ENCODE data around the gene MPPED1.
A peak's percentile ranks its signal among the peaks of the same experiment; 100 is the strongest.

Gene MPPED1

DNA sequence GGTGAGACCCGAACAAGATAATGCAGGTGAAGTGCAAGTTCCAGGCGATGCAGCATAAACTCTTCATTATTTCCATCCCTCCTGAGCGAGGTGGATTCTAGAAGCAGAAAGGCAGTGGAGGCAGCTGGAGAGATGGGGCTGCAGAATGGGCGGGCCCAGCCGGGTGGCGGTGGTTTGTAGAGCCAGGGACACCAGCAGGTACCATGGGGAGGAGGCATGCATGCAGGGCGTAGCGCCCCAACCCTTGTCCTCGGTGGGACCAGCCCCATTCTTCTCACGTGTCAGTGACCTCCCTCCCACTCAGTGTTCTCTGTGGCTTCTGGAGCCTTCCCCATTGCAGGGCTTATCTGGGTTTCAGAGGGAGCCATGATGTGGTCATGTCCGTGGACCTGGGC lies 38.0 kb downstream of the MPPED1 start:
- no peak for DNase-seq

DNA sequence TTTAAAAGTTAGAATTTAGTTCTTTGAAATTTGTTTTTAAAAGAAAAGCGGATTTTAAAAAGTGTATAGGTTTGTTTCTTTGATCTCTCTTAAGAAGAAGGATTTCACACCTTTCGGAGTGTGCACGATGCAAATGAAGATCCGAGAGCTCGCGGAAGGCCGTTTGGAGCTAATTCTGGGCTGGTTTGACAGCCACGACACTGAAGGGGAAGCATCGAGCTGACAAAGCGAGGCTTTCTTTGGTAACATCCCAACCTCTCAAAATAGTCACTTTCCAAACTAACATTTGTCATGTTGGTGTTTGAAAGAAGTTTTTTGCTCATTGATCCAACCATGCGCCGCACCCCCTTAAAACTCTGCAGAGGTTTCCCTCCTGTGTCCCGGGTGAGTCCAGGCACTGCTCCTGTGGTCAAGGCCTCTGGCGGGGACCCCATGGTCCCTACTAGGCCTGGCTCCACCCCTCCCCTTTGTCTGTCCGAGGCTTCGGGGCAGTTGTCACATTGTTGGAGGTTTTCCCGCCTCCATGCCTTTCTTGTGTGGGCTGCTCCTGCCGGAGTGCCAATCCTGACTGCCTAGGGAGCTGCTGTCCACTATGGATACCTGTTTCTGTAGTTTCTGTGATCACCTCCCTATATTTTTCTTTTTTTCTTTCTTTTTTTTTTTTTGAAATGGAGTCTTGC lies 39.7 kb downstream of the MPPED1 start:
- DNase-seq, result no peak

DNA sequence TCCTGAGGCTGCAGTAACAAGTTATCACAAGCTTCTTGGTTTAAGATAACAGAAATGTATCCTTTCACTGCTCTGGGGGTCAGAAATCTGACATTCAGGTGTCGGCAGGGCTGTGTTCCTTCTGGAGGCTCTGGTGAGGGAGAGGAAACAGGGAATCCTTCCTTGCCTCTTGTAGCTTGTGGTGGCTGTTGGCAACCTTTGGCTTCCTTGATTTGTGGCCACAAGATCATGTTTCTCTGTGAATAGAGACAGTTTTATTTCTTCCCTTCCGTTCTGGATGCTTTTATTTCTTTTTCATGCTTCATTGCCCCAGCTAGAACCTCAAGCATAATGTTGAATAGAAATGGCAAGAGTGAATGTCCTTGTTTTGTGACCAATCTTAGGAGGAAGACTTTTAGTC lies 44.0 kb downstream of the MPPED1 start:
- DNase-seq, result no peak

DNA sequence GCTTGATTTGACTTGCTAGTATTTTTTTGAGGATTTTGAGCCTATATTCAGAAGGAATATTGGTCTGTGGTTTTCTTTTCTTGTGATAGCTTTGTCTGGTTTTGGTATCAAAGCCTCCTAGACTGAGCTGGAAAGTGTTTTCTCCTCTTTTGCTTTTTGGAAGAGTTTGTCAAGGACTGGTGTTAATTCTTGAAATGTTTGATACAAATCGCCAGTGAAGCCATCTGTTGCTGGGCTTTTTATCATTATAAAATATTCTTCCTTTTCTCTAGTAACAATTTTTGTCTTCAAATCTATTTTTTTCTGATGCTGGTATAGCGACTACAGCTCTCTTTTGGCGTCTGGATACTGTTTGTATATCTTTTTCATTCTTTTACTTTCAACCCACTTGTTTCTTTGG lies 45.2 kb downstream of the MPPED1 start:
- DNase-seq, result no peak

DNA sequence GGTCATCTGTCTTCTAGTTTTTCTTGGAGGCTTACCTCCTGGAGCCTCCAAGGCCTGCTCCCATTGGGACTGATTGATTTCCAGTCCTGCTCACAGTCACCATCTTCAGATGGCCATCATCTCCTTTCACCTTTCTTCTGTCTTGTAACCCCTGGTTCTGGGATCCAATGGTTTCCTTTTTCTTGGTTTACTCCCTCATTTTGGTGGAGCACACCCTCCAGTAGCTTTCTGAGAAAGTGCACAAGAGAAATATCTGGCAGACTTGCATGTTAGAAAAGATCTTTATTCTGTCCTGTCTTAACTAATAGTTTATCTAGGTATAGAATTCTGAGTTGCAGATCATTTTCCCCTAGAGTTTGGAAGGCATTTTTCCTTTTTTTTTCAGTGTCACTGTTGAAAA lies 50.9 kb downstream of the MPPED1 start:
- DNase-seq, result no peak

DNA sequence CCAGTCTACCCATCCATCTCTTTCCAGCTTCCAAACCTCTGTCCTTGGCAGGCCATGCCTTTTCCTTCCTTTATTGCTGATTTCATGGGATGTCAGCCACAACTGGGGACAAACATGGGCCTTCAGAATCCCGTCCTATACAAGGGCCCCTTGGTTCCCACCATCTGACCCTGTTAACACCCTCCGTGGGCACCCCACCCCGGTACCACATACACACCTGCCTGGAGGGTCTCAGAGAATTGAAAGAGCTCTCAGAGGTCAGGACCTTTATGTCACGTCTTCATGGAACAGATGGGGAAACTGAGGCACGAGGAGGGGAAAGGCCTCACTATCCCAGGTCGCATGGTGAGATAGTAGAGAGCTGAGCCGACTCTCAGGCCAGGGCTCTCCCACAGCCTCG lies 53.0 kb downstream of the MPPED1 start:
- DNase-seq, result no peak

DNA sequence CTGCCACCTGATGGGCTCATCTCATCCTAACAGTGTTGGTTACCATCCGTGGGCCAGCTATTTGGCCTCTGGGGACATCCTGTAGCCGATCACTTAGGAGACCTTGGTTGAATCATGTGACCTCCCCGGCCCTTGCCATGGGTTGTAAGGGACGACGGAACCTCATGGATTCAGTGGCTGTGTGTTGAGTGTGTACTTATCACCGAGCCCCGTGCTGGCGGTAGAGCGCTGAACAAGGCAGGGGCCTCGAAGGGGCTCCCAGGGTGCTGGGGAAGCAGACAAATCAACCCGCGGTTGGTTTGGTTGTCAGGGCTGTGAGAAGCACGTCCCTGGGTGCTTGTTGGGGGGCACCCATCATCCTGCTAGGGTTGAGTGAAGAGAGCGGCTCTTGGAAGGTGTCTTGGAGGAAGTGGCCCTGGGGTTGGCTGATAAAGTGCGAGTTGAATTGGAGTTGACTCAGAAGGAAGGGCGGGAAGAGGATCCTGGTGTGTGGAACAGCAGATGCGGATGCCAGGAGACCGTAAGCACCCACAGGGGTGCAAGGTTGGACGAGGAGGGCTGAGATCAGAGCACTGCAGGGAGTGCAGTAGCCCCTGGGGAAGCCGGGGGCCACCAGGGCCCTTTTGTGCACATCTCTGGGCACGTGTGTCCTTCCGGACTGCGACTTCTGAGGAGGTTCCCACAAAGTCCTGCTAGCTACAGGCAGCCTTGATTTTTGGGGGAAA lies 53.6 kb downstream of the MPPED1 start:
- DNase-seq, result no peak

DNA sequence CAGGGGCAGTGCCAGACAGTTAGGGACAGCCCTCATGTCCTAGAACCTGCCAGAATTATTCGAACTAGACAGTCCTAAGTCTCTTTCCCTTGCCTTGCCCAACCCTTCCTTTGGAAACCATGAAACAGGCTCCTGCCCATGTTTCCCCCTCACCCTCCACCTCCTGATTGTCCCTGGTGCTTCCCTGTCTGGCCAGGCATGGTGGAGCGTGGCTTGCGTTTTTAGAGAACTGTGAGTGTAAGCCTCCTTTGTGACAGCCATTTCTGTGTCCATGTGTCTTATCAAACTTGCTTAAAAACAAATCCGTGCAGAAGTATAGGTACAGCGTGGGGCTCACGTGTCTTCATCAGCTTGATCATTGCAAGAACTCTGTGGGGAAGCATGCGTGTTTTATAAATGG lies 54.9 kb downstream of the MPPED1 start:
- no peak for DNase-seq

DNA sequence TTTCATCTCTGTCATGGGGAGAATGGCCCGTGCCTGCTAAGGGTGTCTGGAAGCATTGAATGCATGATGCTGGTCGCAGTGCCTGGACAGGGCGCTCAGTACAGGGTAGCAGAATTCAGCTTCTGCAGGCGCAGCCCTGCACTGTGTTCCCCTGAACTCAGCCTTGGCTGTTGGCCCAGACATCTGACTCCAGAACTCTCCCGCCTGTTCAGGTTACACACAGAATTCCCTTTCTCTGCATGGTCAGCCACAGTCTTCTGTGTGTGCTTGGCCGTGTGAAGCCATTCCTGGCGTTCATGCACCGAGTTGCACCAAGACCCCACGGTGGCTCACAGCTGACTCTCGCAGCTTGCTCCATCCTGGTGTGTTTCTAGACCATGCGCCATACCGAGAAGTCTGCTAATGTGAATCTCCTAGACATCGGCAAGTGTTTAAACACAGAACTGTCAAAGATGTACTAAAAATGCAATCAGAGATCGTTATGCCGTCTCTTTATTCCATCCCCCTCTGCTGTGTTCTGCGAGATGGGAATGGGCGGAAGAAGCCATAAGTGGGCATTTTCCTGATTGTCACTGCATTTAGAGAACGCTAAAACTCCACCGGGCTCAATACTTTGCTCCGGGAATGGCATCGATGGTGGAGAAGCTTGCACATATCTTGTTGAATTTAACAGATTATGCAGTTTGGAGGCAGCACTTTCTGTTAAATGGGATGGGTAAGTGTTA lies 55.6 kb downstream of the MPPED1 start:
- DNase-seq, result no peak

DNA sequence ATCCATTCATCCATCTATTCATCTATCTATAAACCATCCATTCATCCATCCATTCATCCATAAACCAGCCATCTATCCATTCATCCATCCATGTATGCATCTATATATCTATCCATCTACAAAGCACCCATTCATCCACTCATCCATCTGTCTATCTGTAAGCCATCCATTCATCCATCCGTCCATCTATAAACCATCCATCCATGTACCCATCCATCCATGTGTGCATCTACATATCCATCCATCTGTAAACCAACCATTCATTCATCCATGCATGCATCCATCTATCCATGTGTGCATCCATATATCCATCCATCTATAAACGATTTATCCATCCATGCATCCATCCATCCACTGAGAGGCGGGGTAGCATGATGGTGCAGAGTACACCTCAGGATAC lies 58.4 kb downstream of the MPPED1 start:
- no peak for DNase-seq

DNA sequence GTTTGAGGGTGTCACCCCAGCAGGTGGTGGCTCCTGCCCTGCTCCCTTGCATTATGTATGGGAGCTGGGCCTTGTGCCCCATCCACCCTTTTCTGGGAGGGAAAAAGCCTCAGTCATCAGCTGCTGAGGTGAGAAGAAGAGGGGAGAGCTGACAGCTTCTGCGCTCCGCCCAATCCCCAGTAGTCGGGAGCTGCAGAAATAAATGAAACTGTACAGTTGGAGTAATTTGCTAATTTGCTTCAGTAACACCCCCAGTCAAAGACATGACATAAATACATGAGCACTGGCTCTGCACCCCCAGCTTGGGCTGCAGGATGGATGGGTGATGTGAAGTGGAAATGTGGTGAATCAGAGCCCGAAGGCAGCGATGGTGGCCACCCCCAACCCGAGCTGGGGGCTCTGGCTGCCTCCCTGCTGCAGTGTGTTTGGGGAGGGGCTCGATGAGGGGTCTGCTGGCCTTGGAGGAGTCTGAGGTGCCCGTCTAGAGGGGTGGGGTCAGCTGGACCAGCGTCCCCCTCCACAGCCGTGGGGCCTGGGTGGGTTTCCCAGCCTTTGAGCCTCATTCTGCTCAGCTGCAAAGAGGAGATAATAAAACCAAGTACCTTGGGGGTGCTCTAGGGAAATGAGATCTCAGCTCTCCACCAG lies 59.2 kb downstream of the MPPED1 start:
- DNase-seq, result no peak

DNA sequence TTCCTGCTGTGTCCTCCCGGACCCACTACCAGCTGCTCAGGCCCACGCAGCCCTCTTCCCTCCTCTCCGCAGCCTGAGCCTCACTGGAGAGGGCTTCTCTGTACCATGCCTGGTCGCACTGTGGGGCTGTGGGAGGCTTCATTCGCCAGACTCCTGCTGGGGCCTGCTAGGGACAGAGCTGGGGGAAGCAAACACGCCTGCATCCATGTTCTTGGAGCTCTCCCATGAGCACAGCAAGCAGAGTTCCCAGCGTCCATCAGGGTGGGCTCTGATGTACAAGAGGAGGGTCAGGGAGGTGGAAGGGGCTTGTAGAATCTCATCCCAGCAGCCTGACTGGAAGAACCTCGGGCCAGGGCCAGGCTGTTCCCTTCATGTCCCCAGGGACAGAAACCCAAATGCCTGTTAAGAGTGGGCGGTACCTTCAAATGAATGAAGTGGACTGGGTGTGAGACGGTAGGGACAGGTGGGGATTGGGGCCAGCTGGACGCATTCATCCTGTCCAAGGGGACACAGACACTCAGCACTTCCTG lies 59.9 kb downstream of the MPPED1 start:
- DNase-seq, result no peak

DNA sequence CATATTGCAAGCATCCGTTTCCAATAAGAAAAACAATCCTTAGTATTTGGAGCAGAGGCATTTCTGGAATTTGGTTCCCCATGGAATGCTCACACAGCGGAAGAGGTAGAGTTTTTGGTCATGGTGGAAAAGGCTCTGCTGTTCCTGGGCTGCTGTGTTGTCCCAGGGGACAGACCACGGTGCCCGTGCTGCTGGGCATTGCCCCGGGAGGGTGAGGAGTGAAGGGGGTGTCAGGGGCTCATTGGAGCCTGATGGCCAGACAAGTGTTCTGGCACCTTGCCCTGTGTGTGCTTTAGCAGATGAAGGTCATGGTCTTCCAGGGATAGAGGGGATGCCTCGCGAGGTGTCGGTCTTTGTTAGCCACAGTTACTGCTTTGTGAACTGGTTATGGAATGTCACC lies 61.2 kb downstream of the MPPED1 start:
- no peak for DNase-seq

DNA sequence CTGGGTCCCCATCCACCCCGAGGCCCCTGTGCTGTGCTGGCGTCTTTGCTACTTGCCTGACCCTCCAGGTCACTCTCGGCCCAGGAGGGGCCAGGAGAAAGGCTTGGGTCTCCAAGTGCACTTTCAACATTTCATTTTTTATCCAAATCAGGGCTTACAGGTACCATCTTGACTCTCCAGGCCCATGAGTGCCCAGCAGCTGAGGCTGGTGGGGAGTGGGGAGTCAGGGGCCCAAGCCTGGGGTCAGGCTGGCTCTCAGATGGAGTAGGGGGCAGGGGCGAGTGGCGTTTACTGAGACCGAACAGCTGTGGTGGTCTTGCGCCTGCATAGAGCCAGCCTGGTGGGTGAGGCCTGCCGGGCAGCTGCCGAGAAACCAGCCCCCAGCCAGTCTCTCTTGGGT lies 61.6 kb downstream of the MPPED1 start:
- no peak for DNase-seq

DNA sequence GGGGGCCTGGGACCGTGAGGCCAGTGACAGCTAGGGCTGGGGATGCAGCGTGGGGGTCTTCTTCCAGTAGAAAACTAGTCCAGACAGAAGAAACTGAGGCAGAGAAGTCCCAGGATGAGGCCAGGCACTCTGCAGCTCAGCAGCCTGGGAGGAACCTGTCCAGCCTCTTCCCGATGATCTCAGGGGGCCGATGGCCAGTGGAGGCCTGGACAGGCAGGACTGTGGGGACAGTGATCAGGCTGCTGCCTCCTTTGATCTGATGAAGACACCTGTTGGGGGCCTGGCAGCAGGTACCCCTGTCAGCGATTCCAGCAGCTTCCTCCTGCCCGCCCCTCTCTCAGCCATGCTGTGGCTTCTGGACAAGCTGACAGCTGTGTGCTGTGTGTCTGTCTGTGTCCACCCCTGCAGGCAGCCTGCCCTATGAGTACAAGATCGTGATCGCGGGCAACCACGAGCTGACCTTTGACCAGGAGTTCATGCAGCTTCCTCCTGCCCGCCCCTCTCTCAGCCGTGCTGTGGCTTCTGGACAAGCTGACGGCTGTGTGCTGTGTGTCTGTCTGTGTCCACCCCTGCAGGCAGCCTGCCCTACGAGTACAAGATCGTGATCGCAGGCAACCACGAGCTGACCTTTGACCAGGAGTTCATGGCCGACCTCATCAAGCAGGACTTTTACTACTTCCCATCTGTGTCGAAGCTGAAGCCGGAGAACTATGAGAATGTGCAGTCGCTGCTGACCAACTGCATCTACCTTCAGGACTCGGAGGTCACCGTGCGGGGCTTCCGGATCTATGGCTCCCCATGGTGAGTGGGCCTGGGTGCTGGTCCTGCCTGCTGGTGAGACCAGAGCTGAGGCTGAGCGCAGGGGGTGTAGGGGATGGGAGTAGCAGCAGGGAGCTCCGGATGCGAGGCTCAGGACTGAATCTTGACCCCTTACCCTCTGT lies 62.6 kb downstream of the MPPED1 start:
- no peak for DNase-seq

DNA sequence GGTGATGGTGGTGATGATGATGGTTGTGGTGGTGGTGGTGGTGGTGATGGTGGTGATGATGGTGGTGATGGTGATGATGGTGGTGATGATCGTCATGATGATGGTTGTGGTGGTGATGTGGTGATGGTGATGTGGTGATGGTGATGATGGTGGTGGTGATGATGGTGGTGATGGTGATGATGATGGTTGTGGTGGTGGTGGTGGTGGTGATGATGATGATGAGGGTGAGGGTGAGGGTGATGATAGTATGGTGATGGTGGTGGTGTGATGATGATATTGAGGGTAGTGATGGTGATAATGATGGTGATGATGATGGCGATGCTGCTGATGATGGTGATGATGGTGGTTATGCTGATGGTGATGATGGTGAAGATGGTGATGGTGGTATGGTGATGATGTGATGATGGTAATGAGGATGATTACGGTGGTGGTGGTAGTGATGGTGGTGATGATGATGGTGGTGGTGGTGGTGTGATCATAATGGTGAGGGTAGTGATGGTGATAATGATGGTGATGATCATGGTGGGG lies 63.8 kb downstream of the MPPED1 start:
- no peak for DNase-seq

DNA sequence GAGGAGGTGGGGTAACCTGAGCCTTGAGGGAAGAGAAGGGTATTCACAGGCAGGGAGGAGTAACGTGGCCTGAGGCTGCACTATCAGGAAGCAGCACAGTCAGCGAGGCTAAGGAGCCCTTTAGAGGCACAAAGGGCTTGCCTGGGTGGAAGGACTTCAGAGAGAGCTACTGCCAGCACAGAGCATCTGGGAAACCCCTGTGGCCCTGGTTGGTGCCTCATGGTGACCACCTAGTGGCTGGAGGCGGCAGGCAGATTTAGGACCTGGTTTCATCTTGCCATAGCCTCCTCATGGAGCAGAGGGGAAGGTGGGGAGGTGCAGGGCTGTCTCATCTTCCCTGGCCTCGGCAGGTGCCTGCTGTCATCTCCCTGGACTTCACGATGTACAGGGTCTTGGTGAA lies 64.5 kb downstream of the MPPED1 start:
- no peak for DNase-seq

DNA sequence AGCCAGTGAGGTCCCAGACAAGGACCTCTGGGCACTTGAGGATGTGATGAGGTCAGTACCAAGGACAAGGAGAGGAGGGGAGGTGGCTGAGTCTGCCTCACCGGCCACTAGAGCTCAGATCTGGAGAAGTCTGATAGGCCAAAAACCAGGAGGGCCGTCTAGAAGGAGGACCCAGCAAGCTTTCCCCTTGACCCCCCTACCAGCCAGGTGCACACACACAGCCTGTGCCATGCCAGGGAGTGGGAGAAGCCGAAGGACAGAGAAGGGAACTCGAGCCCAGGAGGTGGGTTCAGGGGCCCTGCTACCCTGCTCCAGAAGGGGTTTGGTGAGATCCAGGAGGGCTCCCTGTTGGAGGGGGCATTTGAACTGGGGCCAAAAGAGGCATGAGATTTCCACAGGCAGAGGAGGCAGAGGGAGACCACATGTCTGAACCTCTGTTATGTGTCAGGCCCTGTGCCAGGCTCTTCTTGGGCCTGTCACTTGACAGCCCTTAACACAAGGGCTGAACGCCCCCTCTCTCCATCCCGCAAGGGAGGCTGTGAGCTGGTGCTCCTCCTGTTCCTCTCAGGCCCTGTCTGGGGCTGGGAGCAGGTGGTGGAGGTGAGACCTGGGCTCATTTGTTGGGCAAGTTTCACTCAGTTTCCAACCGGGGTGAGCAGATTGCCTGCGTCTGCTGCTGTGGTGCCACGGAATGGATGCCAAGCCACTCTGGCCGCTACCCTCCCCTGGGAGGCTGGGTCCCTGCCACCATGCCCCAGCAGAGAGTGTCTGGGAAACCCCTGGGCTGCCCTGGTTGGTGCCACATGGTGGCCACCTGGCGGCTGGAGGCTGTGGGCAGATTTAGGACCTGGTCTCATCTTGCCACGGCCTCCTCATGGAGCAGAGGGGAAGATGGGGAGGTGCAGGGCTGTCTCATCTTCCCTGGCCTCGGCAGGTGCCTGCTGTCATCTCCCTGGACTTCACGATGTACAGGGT lies 65.2 kb downstream of the MPPED1 start:
- no peak for DNase-seq

DNA sequence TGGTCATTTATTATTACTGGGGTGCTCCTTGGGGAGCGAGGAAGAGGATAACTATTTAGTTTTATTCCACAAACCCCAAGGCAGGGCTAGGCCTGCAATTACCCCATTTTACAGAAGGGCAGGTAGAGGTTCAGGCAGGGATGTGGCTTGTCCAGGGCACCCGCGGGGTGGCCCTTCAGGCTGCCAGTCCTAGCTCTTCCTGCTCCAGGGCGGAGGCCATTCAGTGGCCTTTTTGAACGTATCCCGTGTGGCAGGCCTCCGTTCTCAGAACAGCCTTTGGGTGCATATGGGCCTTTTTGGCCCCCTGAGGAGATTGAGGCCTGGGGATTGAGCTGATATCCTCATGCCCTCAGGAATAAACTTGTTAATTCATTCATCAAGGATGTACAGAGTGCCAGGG lies 66.2 kb downstream of the MPPED1 start:
- peak in 1 of 2 experiments; percentile 25 for DNase-seq

DNA sequence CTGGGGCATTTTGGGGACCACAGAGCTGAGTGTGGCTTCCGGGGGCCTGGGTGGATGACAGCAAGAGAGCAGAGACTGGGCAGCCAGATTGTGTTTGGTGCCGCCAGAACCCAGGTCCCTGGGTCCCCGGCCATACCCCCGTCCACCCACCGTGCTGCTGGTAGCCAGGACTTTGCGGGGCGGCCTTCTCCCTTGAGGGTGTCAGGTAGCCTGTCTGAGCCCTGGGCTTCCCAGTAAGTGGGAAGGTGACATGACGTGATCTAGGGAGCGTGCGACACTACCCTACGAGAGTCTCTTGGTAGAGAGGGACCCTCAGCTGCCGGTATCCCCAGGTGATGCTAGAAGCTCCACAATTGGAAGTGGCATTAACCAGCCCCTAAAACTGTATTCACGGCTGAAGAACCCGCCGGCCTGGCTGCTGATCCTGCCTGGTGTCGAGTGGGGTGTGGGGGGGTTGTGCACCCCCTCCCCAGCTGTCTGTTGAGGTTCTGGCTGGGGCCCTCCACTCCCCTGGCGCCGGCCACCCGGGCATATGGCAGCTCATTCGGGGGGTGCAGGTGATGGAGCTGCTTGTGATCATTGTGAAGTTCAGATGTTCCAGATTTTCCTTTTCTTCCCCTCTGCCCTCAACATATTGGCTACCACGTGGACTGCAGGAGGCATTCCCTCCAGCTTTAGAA lies 66.9 kb downstream of the MPPED1 start:
- DNase-seq, result no peak

Data from Kasumi-1 (cell line).